WTC11 (cell line): Measurements from ENCODE around the gene EML4. TPM values are rescaled to one million over a fixed set of nuclear protein-coding genes. Genes with fewer than 3 reads are reported as not detected.

Experiments used
- ATAC-seq: fragments of 200-7000 bp; cut with Tn5 transposase; 2 replicates; pipeline ENCODE4 v1.10.0; 2021; ENCODE audit warnings: mild to moderate bottlenecking, moderate library complexity
- CTCF ChIA-PET: fragments of 300-600 bp; sonication (Branson Sonifier 250); formaldehyde crosslinking; loops from one replicate; lab custom pipeline; 2021; ENCODE audit warnings: antibody characterized with exemption; lab: Charles Lee
- POLR2A ChIA-PET: fragments of 350-600 bp; sonication (Branson Sonifier 250); formaldehyde crosslinking; loops from one replicate; lab custom pipeline; 2021; ENCODE audit warnings: antibody characterized with exemption; lab: Charles Lee
- DNase-seq: peaks from one replicate; pipeline ENCODE4 v3.0.0; 2021; ENCODE audit warnings: low spot score
- H3K27ac Mint-ChIP-seq: 2 replicates; pipeline ENCODE4 v1.8.0; 2021; ENCODE audit warnings: mixed read lengths
- H3K27me3 Mint-ChIP-seq: 2 replicates; pipeline ENCODE4 v1.8.0; 2021; ENCODE audit warnings: low read depth, mild to moderate bottlenecking, moderate library complexity, mixed read lengths
- H3K36me3 Mint-ChIP-seq: 2 replicates; pipeline ENCODE4 v1.8.0; 2021; ENCODE audit warnings: mixed read lengths
- H3K4me1 Mint-ChIP-seq: 2 replicates; pipeline ENCODE4 v1.8.0; 2022; ENCODE audit warnings: mixed read lengths
- H3K4me3 Mint-ChIP-seq: 2 replicates; pipeline ENCODE4 v1.8.0; 2021; ENCODE audit warnings: mild to moderate bottlenecking, moderate library complexity, mixed read lengths
- H3K9me3 Mint-ChIP-seq: 2 replicates; pipeline ENCODE4 v1.8.0; 2021; ENCODE audit warnings: mixed read lengths
- ARID4B ChIP-seq: sonication (generic); formaldehyde crosslinking; IDR thresholded peaks from 2 replicates; pipeline ENCODE4 v1.8.0; 2023; ENCODE audit warnings: missing genetic modification reagents, mild to moderate bottlenecking, borderline replicate concordance
- ESRRA ChIP-seq: sonication (generic); formaldehyde crosslinking; IDR thresholded peaks from 2 replicates; pipeline ENCODE4 v1.8.1; 2022; ENCODE audit warnings: mild to moderate bottlenecking, missing genetic modification reagents, borderline replicate concordance
- GABPB1 ChIP-seq: sonication (generic); formaldehyde crosslinking; IDR thresholded peaks from 2 replicates; pipeline ENCODE4 v1.8.1; 2023; ENCODE audit warnings: mild to moderate bottlenecking, missing genetic modification reagents
- GRHL2 ChIP-seq: fragments of 250-450 bp; sonication (Bioruptor Pico); IDR thresholded peaks from 2 replicates; pipeline ENCODE4 v1.8.0; 2022; ENCODE audit warnings: mild to moderate bottlenecking, moderate library complexity; ENCODE audit not compliant: insufficient replicate concordance, severe bottlenecking
- HMGXB4 ChIP-seq: sonication (generic); formaldehyde crosslinking; IDR thresholded peaks from 2 replicates; pipeline ENCODE4 v1.8.1; 2023; ENCODE audit warnings: mild to moderate bottlenecking, moderate library complexity, missing genetic modification reagents
- MLX ChIP-seq: sonication (generic); formaldehyde crosslinking; IDR thresholded peaks from 2 replicates; pipeline ENCODE4 v1.8.1; 2023; ENCODE audit warnings: mild to moderate bottlenecking, missing genetic modification reagents, moderate library complexity
- RORB ChIP-seq: fragments of 250-450 bp; sonication (Bioruptor Pico); IDR thresholded peaks from 2 replicates; pipeline ENCODE4 v1.9.0; 2021; ENCODE audit warnings: mild to moderate bottlenecking
- ZNF263 ChIP-seq: sonication (generic); formaldehyde crosslinking; IDR thresholded peaks from 2 replicates; pipeline ENCODE4 v1.8.1; 2022; ENCODE audit warnings: low read depth, mild to moderate bottlenecking, moderate library complexity, missing genetic modification reagents
- ZNF317 ChIP-seq: sonication (generic); formaldehyde crosslinking; IDR thresholded peaks from 2 replicates; pipeline ENCODE4 v1.8.1; 2023; ENCODE audit warnings: low read depth, mild to moderate bottlenecking, moderate library complexity, missing genetic modification reagents, borderline replicate concordance
- total RNA-seq: library from RNA; stranded (reverse); gene quantifications from 3 replicates; pipeline ENCODE4 v1.2.3, GENCODE V29; 2021
- TF ChIP-seq, protein P1 (sequence below): sonication (generic); formaldehyde crosslinking; IDR thresholded peaks from 2 replicates; pipeline ENCODE4 v1.8.1; 2023; ENCODE audit warnings: mild to moderate bottlenecking, missing genetic modification reagents

The EML4 gene
- total RNA-seq, 1 experiment from 2014 or later: 89.9 TPM

DNA sequence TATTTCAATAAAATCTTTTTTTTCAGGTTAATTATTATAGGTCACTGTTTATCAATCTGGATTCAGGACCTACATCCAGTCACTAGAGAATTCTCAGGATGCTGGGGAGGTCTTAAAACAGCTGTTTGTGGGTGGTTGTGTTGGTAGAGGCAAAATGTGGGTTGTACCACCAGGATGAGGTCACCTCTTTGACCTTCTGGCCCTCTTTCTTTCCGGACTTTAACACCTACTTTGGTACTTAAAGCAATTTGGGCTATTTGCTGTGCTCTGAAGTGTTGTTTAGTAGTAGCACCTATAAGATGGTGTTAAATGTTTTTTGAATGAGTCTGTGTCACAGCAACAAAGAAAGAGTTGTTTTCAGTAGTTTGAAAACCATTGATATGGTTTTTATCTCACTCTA, 14.6 kb downstream of the EML4 start (continued):
- no peak for TF ChIP-seq ARID4B (CRISPR knock-in tag)
- no peak for TF ChIP-seq ZNF263 (CRISPR knock-in tag)
- TF ChIP-seq MLX (CRISPR knock-in tag): no peak
- no peak for TF ChIP-seq HMGXB4 (CRISPR knock-in tag)
- TF ChIP-seq RORB (CRISPR knock-in tag): no peak
- TF ChIP-seq GRHL2 (CRISPR knock-in tag): no peak
- TF ChIP-seq, all 79 proteins: peak for 0

- DNase-seq (no peak), ATAC-seq (peak; percentile 53; the same call in 1 of the 2 replicates)
- Mint-ChIP-seq H3K9me3 (peaks cover 4% of the 10 kb centered on the region; the same call in 1 of the 2 replicates), H3K27me3 (no peaks in the 10 kb centered on the region), H3K27ac (no peak overlapping the region), H3K36me3 (peaks cover 12% of the 10 kb centered on the region), H3K4me3 (no peak overlapping the region), H3K4me1 (peaks cover 19% of the 10 kb centered on the region)
- TF ChIP-seq, protein P1, sequence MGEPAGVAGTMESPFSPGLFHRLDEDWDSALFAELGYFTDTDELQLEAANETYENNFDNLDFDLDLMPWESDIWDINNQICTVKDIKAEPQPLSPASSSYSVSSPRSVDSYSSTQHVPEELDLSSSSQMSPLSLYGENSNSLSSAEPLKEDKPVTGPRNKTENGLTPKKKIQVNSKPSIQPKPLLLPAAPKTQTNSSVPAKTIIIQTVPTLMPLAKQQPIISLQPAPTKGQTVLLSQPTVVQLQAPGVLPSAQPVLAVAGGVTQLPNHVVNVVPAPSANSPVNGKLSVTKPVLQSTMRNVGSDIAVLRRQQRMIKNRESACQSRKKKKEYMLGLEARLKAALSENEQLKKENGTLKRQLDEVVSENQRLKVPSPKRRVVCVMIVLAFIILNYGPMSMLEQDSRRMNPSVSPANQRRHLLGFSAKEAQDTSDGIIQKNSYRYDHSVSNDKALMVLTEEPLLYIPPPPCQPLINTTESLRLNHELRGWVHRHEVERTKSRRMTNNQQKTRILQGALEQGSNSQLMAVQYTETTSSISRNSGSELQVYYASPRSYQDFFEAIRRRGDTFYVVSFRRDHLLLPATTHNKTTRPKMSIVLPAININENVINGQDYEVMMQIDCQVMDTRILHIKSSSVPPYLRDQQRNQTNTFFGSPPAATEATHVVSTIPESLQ: no peak
- no peak for TF ChIP-seq ESRRA (CRISPR knock-in tag)
- ChIA-PET POLR2A (no interaction called here), CTCF (interaction anchor here (2.1 kb wide), 1 partner anchor 43 kb away, joined by 5 read pairs; no protein-coding TSS in a partner anchor)
Measured at GRCh38 chr2:42184346-42184745, 15.2 kb downstream of the EML4 start.

GRCh38 chr2:42185220-42185921, 16.2 kb downstream of the EML4 start:
- no peak for TF ChIP-seq ZNF317 (CRISPR knock-in tag)
- 0 out of 2 replicates have a peak, but pooled peaks have one; percentile 7 for TF ChIP-seq GABPB1 (CRISPR knock-in tag)
- ChIA-PET CTCF (no interaction called here), POLR2A (no interaction called here)
- ATAC-seq: no peak
- DNase-seq: no peak
- H3K27ac Mint-ChIP-seq: peak overlapping the region; percentile 8; the same call in 1 of the 2 replicates
- no peak overlapping the region for H3K4me3 Mint-ChIP-seq
- peaks cover 11% of the 10 kb centered on the region for H3K36me3 Mint-ChIP-seq
- peaks cover 4% of the 10 kb centered on the region; the same call in 1 of the 2 replicates for H3K9me3 Mint-ChIP-seq
- peaks cover 23% of the 10 kb centered on the region for H3K4me1 Mint-ChIP-seq
- no peaks in the 10 kb centered on the region for H3K27me3 Mint-ChIP-seq
